ENCODE measurements around the gene OGFOD1.

- TF ChIP-seq CTCF (IDR thresholded peaks at IDR 0.05): no peak
- TF ChIP-seq POLR2A (IDR thresholded peaks at IDR 0.05): no peak
Observed at GRCh38 chr16:56505181-56505580, 53.8 kb downstream of the OGFOD1 start.
